ENCODE results near the gene SMIM10L2A. TPM values are rescaled to one million over a fixed set of nuclear protein-coding genes. Genes with fewer than 3 reads are reported as not detected.

The SMIM10L2A gene
- total and polyA plus RNA-seq, 10 of the 15 experiments (the other 5 are each of a cell fraction or from before 2014, with no cell fraction given): 0.02 to 0.05 (median 0.03) TPM; not detected in 7

GRCh38 chrX:135431886-135432285 is 10.1 kb downstream of the SMIM10L2A start:
- in situ Hi-C loops (cut with MboI): no loop called here
- FAIRE-seq: no peak

GRCh38 chrX:135432453-135432852 is 10.7 kb downstream of the SMIM10L2A start:
- intact Hi-C loops (cut with micrococcal nuclease; ENCODE audit: unreplicated experiment): no loop called here
- DNase-seq (ENCODE audit: low read depth, low spot score) (no peak), ATAC-seq (no peak), FAIRE-seq (no peak)
- Histone ChIP-seq H3K27me3 (replicated peaks in 1 of 2; ENCODE audit: control insufficient read depth in 2 of 2, insufficient read depth in 2 of 2, low read length in 1 of 2) (no peaks in the 10 kb centered on the region; a peak in 1 of 4 replicates), H3K36me3 (ENCODE audit: control insufficient read depth in 2 of 2, insufficient read depth in 2 of 2, low read length in 1 of 2) (no peaks in the 10 kb centered on the region), H3K79me2 (ENCODE audit: control insufficient read depth, insufficient read depth, low read length) (no peaks in the 10 kb centered on the region), H3K4me2 (ENCODE audit: control insufficient read depth, insufficient read depth) (no peak overlapping the region), H3K4me3 (no peak overlapping the region), H3K27ac (ENCODE audit: control insufficient read depth, insufficient read depth) (no peak overlapping the region), H4K20me1 (ENCODE audit: control insufficient read depth, insufficient read depth) (no peaks in the 10 kb centered on the region), H3K9ac (ENCODE audit: control insufficient read depth, insufficient read depth, low read length) (no peak overlapping the region), H3K4me1 (ENCODE audit: control insufficient read depth, insufficient read depth, low read length) (no peaks in the 10 kb centered on the region), H2AFZ (ENCODE audit: control insufficient read depth, low read depth, low read length) (no peak overlapping the region), H3K9me3 (replicated peaks; ENCODE audit: control insufficient read depth, insufficient read depth, low read length) (no peaks in the 10 kb centered on the region; the same call in 2 of the 3 replicates)
- SMC1A ChIA-PET (ENCODE audit: uncharacterized antibody, unreplicated experiment): no interaction called here
- BruUV-seq (replicated peaks): no TSS peak
- CTCF ChIA-PET: interaction anchor here (0.6 kb wide), 1 partner anchor 1251 kb away, joined by 3 read pairs; no protein-coding TSS in a partner anchor
- in situ Hi-C loops (cut with MboI): no loop called here
- POLR2A ChIA-PET: no interaction called here
- RAD21 ChIA-PET (ENCODE audit: unreplicated experiment): no interaction called here
- 34% methylated on average over 13 of the region's 13 CpGs for WGBS (ENCODE audit: insufficient coverage, insufficient replicate concordance, low lambda C conversion rate, missing lambda C conversion rate)
- no peak for TF ChIP-seq CBFB (IDR thresholded peaks at IDR 0.05; ENCODE audit: low read depth)
- no peak for TF ChIP-seq CHD1 (IDR thresholded peaks at IDR 0.05; ENCODE audit: low read depth, low read length)
- TF ChIP-seq CBX3 (IDR thresholded peaks at IDR 0.05; ENCODE audit: borderline replicate concordance, low read depth): no peak
- no peak for TF ChIP-seq EED (IDR thresholded peaks at IDR 0.05; ENCODE audit: low read depth)
- no peak for TF ChIP-seq NRF1 (conservative IDR thresholded peaks at IDR 0.05; ENCODE audit: low read depth, low read length)
- no peak for TF ChIP-seq PBX3 (IDR thresholded peaks at IDR 0.05; ENCODE audit: insufficient replicate concordance, low read depth, low read length)
- TF ChIP-seq CEBPB (IDR thresholded peaks at IDR 0.05; ENCODE audit: borderline replicate concordance in 1 of 2, low read depth in 2 of 2, low read length in 2 of 2): no peak
- no peak for TF ChIP-seq ZNF687 (IDR thresholded peaks at IDR 0.05)
- no peak for TF ChIP-seq ATF2 (IDR thresholded peaks at IDR 0.05; ENCODE audit: low read length)
- TF ChIP-seq YBX1 (IDR thresholded peaks at IDR 0.05): no peak
- TF ChIP-seq MAX (IDR thresholded peaks at IDR 0.05; ENCODE audit: low read depth, low read length): no peak

More at GRCh38 chrX:135431886-135432285, 10.1 kb downstream of the SMIM10L2A start:
- intact Hi-C loops (cut with micrococcal nuclease; ENCODE audit: unreplicated experiment): no loop called here
- H3K79me2 ChIP-seq (ENCODE audit: control insufficient read depth, insufficient read depth, low read length): no peaks in the 10 kb centered on the region
- no peaks in the 10 kb centered on the region for H3K36me3 ChIP-seq (ENCODE audit: control insufficient read depth in 2 of 2, insufficient read depth in 2 of 2, low read length in 1 of 2)
- H3K27ac ChIP-seq (ENCODE audit: control insufficient read depth, insufficient read depth): no peak overlapping the region
- ChIA-PET SMC1A (ENCODE audit: uncharacterized antibody, unreplicated experiment) (no interaction called here), RAD21 (ENCODE audit: unreplicated experiment) (no interaction called here), POLR2A (no interaction called here), CTCF (no interaction called here)
- no peaks in the 10 kb centered on the region; the same call in 2 of the 3 replicates for H3K9me3 ChIP-seq (replicated peaks; ENCODE audit: control insufficient read depth, insufficient read depth, low read length)
- TF ChIP-seq HCFC1 (IDR thresholded peaks at IDR 0.05; ENCODE audit: low read length): no peak
- TF ChIP-seq NR2C1 (IDR thresholded peaks at IDR 0.05): no peak
- no peak for TF ChIP-seq IKZF1 (conservative IDR thresholded peaks at IDR 0.05)
- H3K4me3 ChIP-seq: no peak overlapping the region
- no peak overlapping the region for H3K9ac ChIP-seq (ENCODE audit: control insufficient read depth, insufficient read depth, low read length)
- BruUV-seq (replicated peaks): no TSS peak
- H3K27me3 ChIP-seq (replicated peaks in 1 of 2; ENCODE audit: control insufficient read depth in 2 of 2, insufficient read depth in 2 of 2, low read length in 1 of 2): no peaks in the 10 kb centered on the region; a peak in 2 of 4 replicates
- H2AFZ ChIP-seq (ENCODE audit: control insufficient read depth, low read depth, low read length): no peak overlapping the region
- no peak for DNase-seq (ENCODE audit: low read depth, low spot score)
- no peak for ATAC-seq
- H3K4me1 ChIP-seq (ENCODE audit: control insufficient read depth, insufficient read depth, low read length): no peaks in the 10 kb centered on the region
- no peaks in the 10 kb centered on the region for H4K20me1 ChIP-seq (ENCODE audit: control insufficient read depth, insufficient read depth)
- no peak overlapping the region for H3K4me2 ChIP-seq (ENCODE audit: control insufficient read depth, insufficient read depth)
